ENCODE data around the gene SELENOS.
"Not testable (repeated sequence)": the region's sequence is repeated elsewhere in the genome, so short reads cannot be mapped to it uniquely, and the experiment has no call there.

DNA sequence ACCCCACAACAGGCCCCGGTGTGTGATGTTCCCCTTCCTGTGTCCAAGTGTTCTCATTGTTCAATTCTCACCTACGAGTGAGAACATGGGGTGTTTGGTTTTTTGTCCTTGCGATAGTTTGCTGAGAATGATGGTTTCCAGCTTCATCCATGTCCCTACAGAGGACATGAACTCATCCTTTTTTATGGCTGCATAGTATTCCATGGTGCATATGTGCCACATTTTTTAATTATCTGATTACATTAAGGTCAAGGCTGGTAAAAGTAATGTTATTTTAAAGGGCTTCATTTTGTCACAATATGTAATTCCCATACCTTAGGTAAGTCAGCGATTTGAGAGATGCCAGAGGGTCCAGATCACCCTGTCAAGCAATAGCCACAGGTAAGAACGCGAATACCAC, 10.1 kb upstream of the SELENOS start:
- not testable (repeated sequence) for TF ChIP-seq POLR2A, CTCF (IDR thresholded peaks at IDR 0.05)

Measured in adrenal gland (tissue), 5 donors.